Right atrium auricular region (tissue), 2 donors: ENCODE results near the gene SEMA4D. TPM values are rescaled to one million over a fixed set of nuclear protein-coding genes. Genes with fewer than 3 reads are reported as not detected.

Experiments used
- DNase-seq: peaks from one replicate; pipeline ENCODE4 v3.0.0-alpha.2; 2019; ENCODE audit warnings: low spot score
- H3K27ac ChIP-seq, 2 donors: fragments of 200-600 bp; sonication (generic); 1 replicate in 1 of 2; 2 replicates in 1 of 2; pipeline ENCODE4 v1.5.1; 2016 to 2019
- H3K27me3 ChIP-seq, 2 donors: fragments of 200-600 bp; sonication (generic); one replicate each; pipeline versions ENCODE4 v1.5.1 to v1.6.0; 2017 to 2019
- H3K36me3 ChIP-seq: fragments of 200-600 bp; sonication (generic); one replicate; pipeline ENCODE4 v1.5.1; 2016
- H3K4me1 ChIP-seq, 2 donors: fragments of 200-600 bp; sonication (generic); one replicate each; pipeline versions ENCODE4 v1.5.1 to v1.6.0; 2017 to 2019
- H3K4me3 ChIP-seq, 2 donors: fragments of 200-600 bp; sonication (generic); 1 replicate in 1 of 2; 2 replicates in 1 of 2; pipeline ENCODE4 v1.5.1; 2017 to 2019; ENCODE audit warnings: mild to moderate bottlenecking in 1 of 2, moderate library complexity in 1 of 2
- H3K9me3 ChIP-seq, 2 donors: fragments of 200-600 bp; sonication (generic); one replicate each; pipeline ENCODE4 v1.5.1; 2019
- total RNA-seq, 2 donors: library from RNA; depleted of rRNA; stranded (reverse); fragments of >200 nt; gene quantifications; one replicate each; pipeline ENCODE4 v1.1.0, GENCODE V29; 2016
- TF ChIP-seq, protein P1 (sequence below), 2 donors: fragments of 200-600 bp; sonication (generic); IDR thresholded peaks; one replicate each; pipeline ENCODE4 v1.5.1; 2019; ENCODE audit warnings: antibody characterized with exemption in 2 of 2

SEMA4D gene
- total RNA-seq, 2 donors from 2014 or later = 14.6 to 22.1 TPM

DNA sequence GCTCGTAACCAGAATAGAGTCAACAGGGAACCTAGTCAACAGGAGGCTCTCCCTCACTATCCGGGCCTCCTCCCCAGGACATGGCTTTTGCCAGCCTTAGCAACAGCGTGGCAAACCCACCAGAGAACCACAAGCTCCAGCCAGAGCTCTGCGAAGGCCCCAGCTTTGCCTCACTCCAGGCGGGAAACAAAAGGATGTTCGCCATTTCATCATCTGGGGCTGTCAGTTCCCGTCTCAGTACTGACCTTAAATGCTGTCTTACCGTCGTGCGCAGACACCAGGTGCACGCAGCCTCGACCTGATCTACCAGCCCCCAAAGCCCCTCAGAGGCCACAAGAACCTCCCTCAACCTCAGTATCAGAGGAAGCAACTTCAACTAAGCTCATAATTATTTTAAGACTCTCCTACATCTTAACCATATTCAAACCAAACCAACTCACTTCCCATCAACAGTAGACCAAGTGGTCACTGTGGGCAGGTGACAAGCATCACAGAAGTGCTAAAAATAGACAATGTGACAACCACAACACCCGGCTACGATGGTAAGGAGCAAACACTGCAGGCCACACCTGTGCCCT is 71.4 kb downstream of the SEMA4D start:
- H3K27ac ChIP-seq = no peak overlapping the region
- TF ChIP-seq, protein P1, sequence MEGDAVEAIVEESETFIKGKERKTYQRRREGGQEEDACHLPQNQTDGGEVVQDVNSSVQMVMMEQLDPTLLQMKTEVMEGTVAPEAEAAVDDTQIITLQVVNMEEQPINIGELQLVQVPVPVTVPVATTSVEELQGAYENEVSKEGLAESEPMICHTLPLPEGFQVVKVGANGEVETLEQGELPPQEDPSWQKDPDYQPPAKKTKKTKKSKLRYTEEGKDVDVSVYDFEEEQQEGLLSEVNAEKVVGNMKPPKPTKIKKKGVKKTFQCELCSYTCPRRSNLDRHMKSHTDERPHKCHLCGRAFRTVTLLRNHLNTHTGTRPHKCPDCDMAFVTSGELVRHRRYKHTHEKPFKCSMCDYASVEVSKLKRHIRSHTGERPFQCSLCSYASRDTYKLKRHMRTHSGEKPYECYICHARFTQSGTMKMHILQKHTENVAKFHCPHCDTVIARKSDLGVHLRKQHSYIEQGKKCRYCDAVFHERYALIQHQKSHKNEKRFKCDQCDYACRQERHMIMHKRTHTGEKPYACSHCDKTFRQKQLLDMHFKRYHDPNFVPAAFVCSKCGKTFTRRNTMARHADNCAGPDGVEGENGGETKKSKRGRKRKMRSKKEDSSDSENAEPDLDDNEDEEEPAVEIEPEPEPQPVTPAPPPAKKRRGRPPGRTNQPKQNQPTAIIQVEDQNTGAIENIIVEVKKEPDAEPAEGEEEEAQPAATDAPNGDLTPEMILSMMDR (IDR thresholded peaks at IDR 0.05) = no peak
- H3K4me1 ChIP-seq = peaks cover 0 to 21% of the 10 kb centered on the region in 2 donors

DNA sequence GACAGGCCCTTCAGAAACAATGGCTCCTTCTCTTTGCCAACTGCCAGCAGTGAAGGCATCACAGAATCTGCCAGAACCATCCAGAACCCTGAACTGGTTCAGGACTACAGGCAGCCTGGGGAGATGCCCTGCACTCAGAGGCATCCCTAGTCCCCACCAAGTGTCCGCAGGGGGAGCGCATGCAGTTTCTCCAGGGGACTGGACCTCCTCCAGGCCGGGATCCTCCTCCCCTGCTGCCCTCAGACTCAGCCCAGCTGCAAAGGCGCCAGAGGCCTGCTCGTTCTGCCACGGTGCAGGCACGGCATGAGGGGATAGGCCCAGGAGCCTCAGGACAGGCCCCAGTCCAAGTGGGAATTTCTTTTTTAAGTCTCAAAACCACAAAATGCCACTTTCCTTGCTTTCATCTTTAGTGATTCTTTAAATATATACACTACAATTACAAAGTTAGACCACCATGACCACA is 72.0 kb downstream of the SEMA4D start:
- no peaks in the 10 kb centered on the region for H3K36me3 ChIP-seq
- TF ChIP-seq, protein P1 (IDR thresholded peaks at IDR 0.05) = no peak
- no peaks in the 10 kb centered on the region for H3K9me3 ChIP-seq
- peaks cover 0 to 16% of the 10 kb centered on the region in 2 donors for H3K4me1 ChIP-seq
- no peaks in the 10 kb centered on the region for H3K27me3 ChIP-seq
- DNase-seq = no peak
- H3K27ac ChIP-seq = no peak overlapping the region
- no peak overlapping the region for H3K4me3 ChIP-seq

More for the DNA sequence above, 71.4 kb downstream of the SEMA4D start:
- H3K36me3 ChIP-seq = no peaks in the 10 kb centered on the region
- no peaks in the 10 kb centered on the region for H3K9me3 ChIP-seq
- H3K27me3 ChIP-seq = no peaks in the 10 kb centered on the region
- no peak for DNase-seq
- H3K4me3 ChIP-seq = no peak overlapping the region

DNA sequence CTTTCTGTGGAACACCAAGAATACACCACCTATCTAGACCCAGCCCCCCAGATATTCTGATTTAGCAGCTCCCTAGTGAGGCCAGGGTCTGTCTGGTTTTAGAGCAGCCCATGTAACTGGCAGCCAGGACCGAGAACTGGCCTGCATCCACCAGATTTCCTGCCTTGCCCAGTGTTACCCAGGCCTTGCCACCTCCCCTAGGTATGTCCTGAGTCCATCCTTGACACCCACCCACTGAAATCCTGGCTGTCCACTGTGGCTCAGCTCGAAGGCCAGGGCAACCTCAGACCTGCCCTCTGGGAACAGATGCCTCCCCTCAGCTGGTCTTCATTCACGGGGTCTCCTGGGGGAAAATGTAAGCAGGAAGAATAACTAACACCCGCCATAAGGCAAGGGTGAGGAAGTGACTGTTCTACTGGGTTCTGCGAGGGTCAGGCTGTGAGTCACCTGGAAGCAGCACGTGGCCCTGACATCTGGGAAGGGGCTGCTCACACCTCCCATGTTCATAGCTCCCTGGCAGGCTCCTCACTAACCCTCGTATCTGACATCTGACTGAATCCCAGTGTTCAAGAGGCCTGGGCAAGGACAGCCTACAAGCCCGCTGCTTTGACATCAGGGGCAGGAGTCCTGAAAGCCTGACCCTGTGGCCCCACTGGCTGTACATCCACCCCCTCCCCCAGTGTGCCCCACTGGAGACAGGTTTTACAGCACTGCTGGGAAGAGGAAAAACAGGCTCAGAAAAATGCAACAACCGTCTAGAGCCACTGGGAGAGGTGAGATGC is 72.7 kb downstream of the SEMA4D start:
- Histone ChIP-seq H3K27me3 (no peaks in the 10 kb centered on the region), H3K4me1 (peaks cover 0 to 16% of the 10 kb centered on the region in 2 donors), H3K27ac (no peak overlapping the region), H3K4me3 (no peak overlapping the region), H3K9me3 (no peaks in the 10 kb centered on the region), H3K36me3 (no peaks in the 10 kb centered on the region)
- no peak for DNase-seq
- TF ChIP-seq, protein P1 (IDR thresholded peaks at IDR 0.05) = no peak

DNA sequence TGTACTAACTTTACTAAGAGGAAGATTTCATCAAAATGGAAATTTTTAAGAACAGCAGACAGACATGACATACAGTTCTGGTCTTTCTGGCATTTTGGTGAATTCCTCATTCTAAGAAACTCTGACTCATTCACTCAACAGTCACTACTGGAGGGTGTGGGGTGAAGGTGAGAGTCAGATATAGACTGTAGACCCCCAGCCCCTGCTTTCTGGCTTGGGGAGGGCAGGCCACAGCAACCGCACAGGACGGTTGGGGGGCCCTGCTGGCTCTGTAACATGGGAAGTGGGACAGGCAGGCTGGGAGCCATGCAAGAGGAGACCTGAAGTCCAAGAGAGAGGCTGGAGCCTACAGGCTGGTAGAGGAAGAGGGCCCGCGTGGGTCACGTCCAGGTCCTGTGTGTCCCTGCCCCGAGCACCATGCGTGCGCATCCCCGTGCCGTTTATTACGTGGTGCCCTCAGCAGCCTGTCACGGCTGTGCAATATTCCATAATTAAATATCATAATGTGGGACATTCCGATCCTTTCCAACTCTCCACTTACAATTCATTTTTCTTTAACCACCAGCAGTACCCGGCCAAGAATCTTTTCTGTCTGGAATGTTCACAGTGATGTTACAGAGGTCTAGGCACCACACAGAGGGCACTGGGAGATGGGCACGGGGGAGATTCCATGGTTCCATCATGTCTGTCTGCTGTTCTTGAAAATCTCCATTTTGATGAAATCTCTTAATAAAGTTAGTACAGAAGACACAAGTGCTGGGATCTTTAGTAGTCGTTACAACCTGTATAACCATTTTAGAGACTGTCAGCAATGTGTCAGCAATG is 75.5 kb downstream of the SEMA4D start:
- Histone ChIP-seq H3K9me3 (no peaks in the 10 kb centered on the region), H3K4me1 (peaks cover 0 to 20% of the 10 kb centered on the region in 2 donors), H3K27me3 (no peaks in the 10 kb centered on the region), H3K4me3 (no peak overlapping the region), H3K27ac (no peak overlapping the region), H3K36me3 (no peaks in the 10 kb centered on the region)
- TF ChIP-seq, protein P1 (IDR thresholded peaks at IDR 0.05) = no peak
- no peak for DNase-seq

DNA sequence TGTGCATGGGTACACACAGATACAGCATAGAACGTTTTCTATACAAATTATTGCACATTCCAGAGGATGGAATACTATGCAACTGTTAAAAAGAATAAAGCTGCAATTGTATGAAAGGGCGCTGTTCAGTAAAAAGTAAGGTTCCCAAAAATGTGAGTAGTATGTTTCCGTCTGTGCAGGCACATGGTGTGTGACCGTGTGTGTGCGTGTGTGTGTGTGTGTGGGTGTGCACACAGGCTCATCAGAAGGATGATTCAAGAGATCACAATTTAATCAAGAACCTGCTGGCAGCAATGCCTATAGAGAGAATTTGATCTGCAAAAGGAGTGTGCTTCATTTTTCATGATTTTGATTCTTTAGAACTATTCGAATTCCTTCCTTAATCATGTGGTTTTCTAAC is 76.3 kb downstream of the SEMA4D start:
- H3K27me3 ChIP-seq = no peaks in the 10 kb centered on the region
- H3K4me1 ChIP-seq = peaks cover 0 to 20% of the 10 kb centered on the region in 2 donors
- no peak for DNase-seq
- H3K36me3 ChIP-seq = no peaks in the 10 kb centered on the region
- no peaks in the 10 kb centered on the region for H3K9me3 ChIP-seq
- TF ChIP-seq, protein P1 (IDR thresholded peaks at IDR 0.05) = no peak
- H3K4me3 ChIP-seq = no peak overlapping the region
- no peak overlapping the region for H3K27ac ChIP-seq
